GM23338 (cell line): ENCODE data around the gene AMIGO1. TPM values are rescaled to one million over a fixed set of nuclear protein-coding genes. Genes with fewer than 3 reads are reported as not detected.

Source experiments
- ATAC-seq: fragments of 200-7000 bp; cut with Tn5 transposase; 3 replicates; pipeline ENCODE4 v1.9.1; 2020
- DNase-seq: peaks from one replicate; pipeline ENCODE4 v3.0.0-alpha.2; 2015; ENCODE audit warnings: low spot score
- H2AFZ ChIP-seq: fragments of 200-600 bp; sonication (generic); 2 replicates; pipeline ENCODE4 v1.8.0; 2016; ENCODE audit warnings: antibody characterized with exemption, mild to moderate bottlenecking, moderate library complexity
- H3F3A ChIP-seq: fragments of 200-600 bp; sonication (generic); replicated peaks from 2 replicates; pipeline ENCODE4 v1.8.0; 2017; ENCODE audit warnings: antibody characterized with exemption, mixed run types, low read depth
- H3K27ac ChIP-seq: fragments of 200-600 bp; sonication (generic); 2 replicates; pipeline ENCODE4 v1.6.1; 2016; ENCODE audit warnings: low read depth
- H3K27me3 ChIP-seq: fragments of 200-600 bp; sonication (generic); 2 replicates; pipeline ENCODE4 v1.8.0; 2016; ENCODE audit warnings: mild to moderate bottlenecking, mixed run types, moderate library complexity; ENCODE audit not compliant: insufficient read depth
- H3K36me3 ChIP-seq: fragments of 200-600 bp; sonication (generic); 2 replicates; pipeline ENCODE4 v1.8.0; 2016; ENCODE audit warnings: mild to moderate bottlenecking; ENCODE audit not compliant: insufficient read depth
- H3K4me1 ChIP-seq: fragments of 200-600 bp; sonication (generic); 2 replicates; pipeline ENCODE4 v1.8.0; 2016; ENCODE audit warnings: mild to moderate bottlenecking, moderate library complexity; ENCODE audit not compliant: insufficient read depth
- H3K4me2 ChIP-seq: fragments of 200-600 bp; sonication (generic); 2 replicates; pipeline ENCODE4 v1.7.1; 2017; ENCODE audit warnings: mixed run types
- H3K4me3 ChIP-seq: fragments of 200-600 bp; sonication (generic); 2 replicates; pipeline ENCODE4 v1.6.1; 2016; ENCODE audit warnings: mixed run types
- H3K79me2 ChIP-seq: fragments of 200-600 bp; sonication (generic); replicated peaks from 2 replicates; pipeline ENCODE4 v1.8.0; 2017; ENCODE audit warnings: mild to moderate bottlenecking; ENCODE audit not compliant: insufficient read depth
- H3K9me2 ChIP-seq: fragments of 200-600 bp; sonication (generic); 2 replicates; pipeline ENCODE4 v1.8.0; 2017; ENCODE audit not compliant: insufficient read depth
- H4K20me1 ChIP-seq: fragments of 200-600 bp; sonication (generic); replicated peaks from 2 replicates; pipeline ENCODE4 v1.8.0; 2017; ENCODE audit warnings: mild to moderate bottlenecking; ENCODE audit not compliant: insufficient read depth
- H3K27ac Mint-ChIP-seq: 2 replicates; pipeline ENCODE4 v1.8.0; 2020; ENCODE audit warnings: inconsistent platforms, mild to moderate bottlenecking, moderate library complexity, mixed read lengths
- H3K27me3 Mint-ChIP-seq: 3 replicates; pipeline ENCODE4 v1.8.0; 2022; ENCODE audit warnings: low read depth, mild to moderate bottlenecking, moderate library complexity, mixed read lengths, inconsistent platforms; ENCODE audit not compliant: insufficient read depth, poor library complexity
- H3K36me3 Mint-ChIP-seq: 3 replicates; pipeline ENCODE4 v1.8.0; 2021; ENCODE audit warnings: low read depth, mild to moderate bottlenecking, inconsistent platforms, moderate library complexity, mixed read lengths
- H3K4me1 Mint-ChIP-seq: 3 replicates; pipeline ENCODE4 v1.8.0; 2020; ENCODE audit warnings: mild to moderate bottlenecking, inconsistent platforms, mixed read lengths
- H3K4me3 Mint-ChIP-seq: 3 replicates; pipeline ENCODE4 v1.8.0; 2021; ENCODE audit warnings: moderate library complexity, mild to moderate bottlenecking, inconsistent platforms, mixed read lengths
- H3K9me3 Mint-ChIP-seq: 3 replicates; pipeline ENCODE4 v1.8.0; 2020; ENCODE audit warnings: moderate library complexity, mild to moderate bottlenecking, inconsistent platforms, mixed read lengths
- ETS1 ChIP-seq: IDR thresholded peaks from 2 replicates; pipeline ENCODE4 v1.6.1; 2016; ENCODE audit warnings: antibody characterized with exemption
- EZH2phosphoT487 ChIP-seq: fragments of 200-600 bp; sonication (generic); IDR thresholded peaks from one replicate; pipeline ENCODE4 v1.8.1; 2018; ENCODE audit warnings: antibody characterized with exemption; ENCODE audit not compliant: unreplicated experiment
- POLR2AphosphoS5 ChIP-seq: IDR thresholded peaks from 2 replicates; pipeline ENCODE4 v1.6.1; 2016; ENCODE audit warnings: antibody characterized with exemption, low read depth
- REST ChIP-seq: IDR thresholded peaks from one replicate; pipeline ENCODE4 v1.6.1; 2018; ENCODE audit warnings: antibody characterized with exemption; ENCODE audit not compliant: unreplicated experiment
- STAT1 ChIP-seq: IDR thresholded peaks from one replicate; pipeline ENCODE4 v1.6.1; 2016; ENCODE audit warnings: antibody characterized with exemption; ENCODE audit not compliant: unreplicated experiment
- polyA plus RNA-seq: library from polyadenylated mRNA; unstranded; fragments of >200 nt; fragmentation: Nextera tagmentation; extraction: Ambion mirVana; gene quantifications from 2 replicates; pipeline ENCODE4 v1.2.1, GENCODE V29; 2016
- total RNA-seq: library from RNA; depleted of rRNA; stranded (reverse); fragments of >200 nt; shearing (Covaris generic); gene quantifications from 2 replicates; pipeline ENCODE4 v1.2.3, GENCODE V29; 2014
- TF ChIP-seq, protein P1 (sequence below), 2 experiments: fragments of 200-600 bp in 1 of 2; sonication (generic) in 1 of 2; conservative IDR thresholded peaks; 2 replicates each; pipeline versions ENCODE4 v1.5.1 to v1.6.1; 2016 to 2017; ENCODE audit warnings: antibody characterized with exemption in 2 of 2, low read depth in 2 of 2, mild to moderate bottlenecking in 2 of 2, moderate library complexity in 1 of 2

The AMIGO1 gene
- total and polyA plus RNA-seq, 2 experiments from 2014 or later, result 0.53 to 3.8 TPM

DNA sequence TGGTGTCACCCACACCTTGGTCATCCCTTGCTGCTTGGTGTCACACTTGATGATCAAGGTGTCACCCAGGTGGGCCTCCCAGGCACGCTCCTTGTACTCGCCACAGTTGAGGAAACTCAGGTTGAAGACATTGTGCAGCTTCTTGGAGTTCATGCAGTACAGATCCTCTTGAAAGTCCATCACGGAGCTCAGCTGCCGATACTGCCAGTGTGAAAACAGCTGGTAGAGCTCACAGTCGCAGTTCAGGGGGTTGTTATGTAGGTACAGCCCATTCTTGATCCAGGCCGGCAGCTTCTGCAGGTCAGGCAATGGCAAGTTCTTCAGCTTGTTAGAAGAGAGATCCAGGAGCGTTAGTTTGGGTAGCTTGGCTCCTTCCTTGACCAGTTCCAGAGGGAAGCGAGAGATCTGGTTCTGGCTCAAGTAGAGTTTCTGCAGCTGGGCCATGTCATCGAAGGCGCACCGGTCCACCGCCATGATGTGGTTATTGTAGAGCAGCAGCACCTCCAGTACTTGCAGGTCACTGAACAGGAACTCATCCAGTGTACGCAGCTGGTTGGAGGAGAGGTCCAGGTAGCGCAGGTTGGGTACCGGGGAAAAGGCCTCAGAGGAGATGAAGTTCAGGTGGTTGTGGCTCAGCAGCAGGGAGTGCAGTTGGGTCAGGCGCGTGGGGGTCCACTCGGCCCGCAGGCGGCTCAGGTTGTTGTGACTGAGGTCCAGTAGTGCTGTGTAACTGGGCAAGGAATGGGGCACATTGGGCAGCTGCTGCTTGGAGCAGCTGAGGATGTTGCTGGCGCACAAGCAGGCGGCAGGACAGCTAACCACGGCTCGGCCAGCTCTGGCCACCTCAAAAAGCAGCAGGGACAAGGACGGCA, 1.3 kb downstream of the AMIGO1 start (continued):
- TF ChIP-seq ETS1 (no peak), POLR2AphosphoS5 (no peak), EZH2phosphoT487 (no peak), STAT1 (no peak), REST (no peak)
- TF ChIP-seq, protein P1, sequence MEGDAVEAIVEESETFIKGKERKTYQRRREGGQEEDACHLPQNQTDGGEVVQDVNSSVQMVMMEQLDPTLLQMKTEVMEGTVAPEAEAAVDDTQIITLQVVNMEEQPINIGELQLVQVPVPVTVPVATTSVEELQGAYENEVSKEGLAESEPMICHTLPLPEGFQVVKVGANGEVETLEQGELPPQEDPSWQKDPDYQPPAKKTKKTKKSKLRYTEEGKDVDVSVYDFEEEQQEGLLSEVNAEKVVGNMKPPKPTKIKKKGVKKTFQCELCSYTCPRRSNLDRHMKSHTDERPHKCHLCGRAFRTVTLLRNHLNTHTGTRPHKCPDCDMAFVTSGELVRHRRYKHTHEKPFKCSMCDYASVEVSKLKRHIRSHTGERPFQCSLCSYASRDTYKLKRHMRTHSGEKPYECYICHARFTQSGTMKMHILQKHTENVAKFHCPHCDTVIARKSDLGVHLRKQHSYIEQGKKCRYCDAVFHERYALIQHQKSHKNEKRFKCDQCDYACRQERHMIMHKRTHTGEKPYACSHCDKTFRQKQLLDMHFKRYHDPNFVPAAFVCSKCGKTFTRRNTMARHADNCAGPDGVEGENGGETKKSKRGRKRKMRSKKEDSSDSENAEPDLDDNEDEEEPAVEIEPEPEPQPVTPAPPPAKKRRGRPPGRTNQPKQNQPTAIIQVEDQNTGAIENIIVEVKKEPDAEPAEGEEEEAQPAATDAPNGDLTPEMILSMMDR (conservative IDR thresholded peaks at IDR 0.05; ENCODE audit: low read depth in 2 of 2), result no peak

DNA sequence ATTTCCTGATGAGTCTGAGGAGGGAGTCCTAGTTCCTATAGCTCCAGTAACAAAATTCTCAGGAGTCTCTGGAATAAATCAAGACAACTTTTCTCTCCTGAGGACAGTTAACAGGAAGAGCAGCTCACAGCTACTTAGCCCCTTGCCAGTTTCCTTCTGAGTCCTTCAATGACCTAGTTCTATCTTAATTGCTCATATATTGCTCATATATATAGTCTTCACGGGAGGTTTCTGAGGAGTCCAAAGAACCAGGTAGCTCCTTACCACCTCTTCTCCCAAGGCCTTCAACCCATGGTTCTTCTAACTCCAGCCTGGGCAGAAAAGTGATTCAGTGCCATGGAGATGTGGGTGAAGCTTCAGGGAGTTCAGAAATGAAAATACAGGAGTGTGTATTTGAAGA, 4.6 kb downstream of the AMIGO1 start:
- Histone ChIP-seq H3K4me1 (no peaks in the 10 kb centered on the region), H3K27ac (no peak overlapping the region), H3F3A (no peaks in the 10 kb centered on the region), H3K4me2 (no peak overlapping the region), H2AFZ (no peak overlapping the region), H3K79me2 (no peaks in the 10 kb centered on the region), H3K27me3 (peaks cover 13% of the 10 kb centered on the region), H3K4me3 (no peak overlapping the region), H3K36me3 (no peaks in the 10 kb centered on the region), H4K20me1 (no peaks in the 10 kb centered on the region), H3K9me2 (no peaks in the 10 kb centered on the region; the same call in 1 of the 2 replicates)
- no peak for DNase-seq
- peaks cover 10% of the 10 kb centered on the region for H3K4me1 Mint-ChIP-seq
- no peaks in the 10 kb centered on the region; the same call in 2 of the 3 replicates for H3K36me3 Mint-ChIP-seq
- no peak for TF ChIP-seq ETS1
- H3K27ac Mint-ChIP-seq, result no peak overlapping the region
- no peak for ATAC-seq
- no peak overlapping the region for H3K4me3 Mint-ChIP-seq
- peaks cover 3% of the 10 kb centered on the region for H3K27me3 Mint-ChIP-seq
- H3K9me3 Mint-ChIP-seq, result no peaks in the 10 kb centered on the region
